Liver (tissue), 9 donors: ENCODE measurements around the gene KIF6. TPM values are rescaled to one million over a fixed set of nuclear protein-coding genes. Genes with fewer than 3 reads are reported as not detected.

Source experiments
- DNase-seq: peaks from one replicate; pipeline ENCODE4 v3.0.0-alpha.2; 2017; ENCODE audit warnings: low spot score
- H3K27ac ChIP-seq, 2 donors: one replicate each; pipeline ENCODE4 v1.7.0; 2013; ENCODE audit warnings: inconsistent platforms in 2 of 2, low read length in 2 of 2, control low read depth in 1 of 2, low read depth in 1 of 2, mild to moderate bottlenecking in 1 of 2
- H3K27me3 ChIP-seq, 4 donors: one replicate each; pipeline versions ENCODE4 v1.6.1 to v1.7.0; 2013; ENCODE audit warnings: low read length in 3 of 4, inconsistent platforms in 1 of 4, mild to moderate bottlenecking in 1 of 4, moderate library complexity in 1 of 4; ENCODE audit not compliant: control insufficient read depth in 4 of 4, insufficient read depth in 4 of 4
- H3K36me3 ChIP-seq, 4 donors: one replicate each; pipeline versions ENCODE4 v1.6.1 to v1.7.0; 2013; ENCODE audit warnings: low read length in 3 of 4, mild to moderate bottlenecking in 3 of 4, low read depth in 1 of 4, moderate library complexity in 1 of 4; ENCODE audit not compliant: control insufficient read depth in 4 of 4, insufficient read depth in 3 of 4
- H3K4me1 ChIP-seq, 4 donors: one replicate each; pipeline versions ENCODE4 v1.6.1 to v1.7.0; 2013; ENCODE audit warnings: low read length in 3 of 4, mild to moderate bottlenecking in 3 of 4, moderate library complexity in 1 of 4; ENCODE audit not compliant: control insufficient read depth in 4 of 4, insufficient read depth in 4 of 4
- H3K4me3 ChIP-seq, 3 donors: one replicate each; pipeline versions ENCODE4 v1.6.1 to v1.7.0; 2013; ENCODE audit warnings: low read length in 3 of 3, control low read depth in 1 of 3, low read depth in 1 of 3, mild to moderate bottlenecking in 1 of 3
- H3K9ac ChIP-seq, 2 donors: one replicate each; pipeline ENCODE4 v1.7.0; 2013; ENCODE audit warnings: low read length in 2 of 2, mild to moderate bottlenecking in 2 of 2, moderate library complexity in 2 of 2, control low read depth in 1 of 2, low read depth in 1 of 2
- H3K9me3 ChIP-seq, 4 donors: one replicate each; pipeline versions ENCODE4 v1.6.1 to v1.7.0; 2013; ENCODE audit warnings: low read length in 3 of 4; ENCODE audit not compliant: control insufficient read depth in 4 of 4
- EGR1 ChIP-seq, 2 donors: IDR thresholded peaks; 2 replicates each; pipeline ENCODE4 v1.6.1; 2016 to 2018; ENCODE audit warnings: antibody characterized with exemption in 2 of 2, low read depth in 2 of 2
- FOXA1 ChIP-seq: IDR thresholded peaks from 2 replicates; pipeline ENCODE4 v1.6.1; 2016; ENCODE audit warnings: antibody characterized with exemption
- FOXA2 ChIP-seq: IDR thresholded peaks from 2 replicates; pipeline ENCODE4 v1.6.1; 2016; ENCODE audit warnings: antibody characterized with exemption
- GABPA ChIP-seq, 2 donors: IDR thresholded peaks in 1 of 2; conservative IDR thresholded peaks in 1 of 2; 2 replicates each; pipeline ENCODE4 v1.6.1; 2016; ENCODE audit warnings: antibody characterized with exemption in 2 of 2, mild to moderate bottlenecking in 1 of 2, moderate library complexity in 1 of 2
- HNF4A ChIP-seq, 2 donors: conservative IDR thresholded peaks; 2 replicates each; pipeline ENCODE4 v1.6.1; 2016; ENCODE audit warnings: antibody characterized with exemption in 2 of 2, mild to moderate bottlenecking in 2 of 2
- JUND ChIP-seq, 2 donors: IDR thresholded peaks; 2 replicates each; pipeline ENCODE4 v1.6.1; 2016; ENCODE audit warnings: antibody characterized with exemption in 2 of 2
- NR2F2 ChIP-seq: IDR thresholded peaks from 2 replicates; pipeline ENCODE4 v1.6.1; 2016; ENCODE audit warnings: antibody characterized with exemption
- RAD21 ChIP-seq, 2 donors: IDR thresholded peaks; 2 replicates each; pipeline ENCODE4 v1.6.1; 2016; ENCODE audit warnings: antibody characterized with exemption in 2 of 2, mild to moderate bottlenecking in 2 of 2
- RXRA ChIP-seq, 2 donors: IDR thresholded peaks; 2 replicates each; pipeline ENCODE4 v1.6.1; 2017 to 2018; ENCODE audit warnings: antibody characterized with exemption in 2 of 2, mild to moderate bottlenecking in 1 of 2
- SP1 ChIP-seq: IDR thresholded peaks from 2 replicates; pipeline ENCODE4 v1.6.1; 2018; ENCODE audit warnings: antibody characterized with exemption, mild to moderate bottlenecking
- TAF1 ChIP-seq: conservative IDR thresholded peaks from 2 replicates; pipeline ENCODE4 v1.6.1; 2016; ENCODE audit warnings: antibody characterized with exemption, mild to moderate bottlenecking
- YY1 ChIP-seq: IDR thresholded peaks from 2 replicates; pipeline ENCODE4 v1.6.1; 2016; ENCODE audit warnings: antibody characterized with exemption, mild to moderate bottlenecking
- WGBS: extraction: QIAGEN DNeasy Blood & Tissue Kit; methylation state at CpG from one replicate; pipeline ENCODE4 v1.1.7; 2013; 5-methylcytosine and 5-hydroxymethylcytosine counted together
- polyA plus RNA-seq, 2 donors: library from polyadenylated mRNA; stranded (reverse) in 1 of 2; unstranded in 1 of 2; fragments of 200-250 nt in 1 of 2; fragments of >200 nt in 1 of 2; fragmentation: Nextera tagmentation in 1 of 2; extraction: Ambion mirVana in 1 of 2; gene quantifications; one replicate each; pipeline versions ENCODE4 v1.2.1 to v1.2.3, GENCODE V29; 2013 to 2015
- total RNA-seq, 2 donors: library from RNA; depleted of rRNA; stranded (reverse); fragments of >200 nt; gene quantifications; one replicate each; pipeline ENCODE4 v1.2.3, GENCODE V29; 2014
- TF ChIP-seq, protein P1 (sequence below): IDR thresholded peaks from 2 replicates; pipeline ENCODE4 v1.6.1; 2016; ENCODE audit warnings: antibody characterized with exemption
- TF ChIP-seq, protein P2 (sequence below): IDR thresholded peaks from 2 replicates; pipeline ENCODE4 v1.6.1; 2016; ENCODE audit warnings: antibody characterized with exemption, mild to moderate bottlenecking
- TF ChIP-seq, protein P3 (sequence below): fragments of 150-350 bp; IDR thresholded peaks from 2 replicates; pipeline ENCODE4 v1.5.1; 2017; ENCODE audit warnings: improper control_type of control experiment, low read depth, low read length; ENCODE audit not compliant: missing input control
- TF ChIP-seq, protein P4 (sequence below): IDR thresholded peaks from 2 replicates; pipeline ENCODE4 v1.6.1; 2016; ENCODE audit warnings: antibody characterized with exemption
- donor health status: healthy.
- donor health status: healthy.
- donor health status: healthy.
- donor health status: healthy.
- donor health status: healthy.

Gene KIF6
- total and polyA plus RNA-seq, 4 donors: 0.17 to 7.5 (median 0.29) TPM

DNA sequence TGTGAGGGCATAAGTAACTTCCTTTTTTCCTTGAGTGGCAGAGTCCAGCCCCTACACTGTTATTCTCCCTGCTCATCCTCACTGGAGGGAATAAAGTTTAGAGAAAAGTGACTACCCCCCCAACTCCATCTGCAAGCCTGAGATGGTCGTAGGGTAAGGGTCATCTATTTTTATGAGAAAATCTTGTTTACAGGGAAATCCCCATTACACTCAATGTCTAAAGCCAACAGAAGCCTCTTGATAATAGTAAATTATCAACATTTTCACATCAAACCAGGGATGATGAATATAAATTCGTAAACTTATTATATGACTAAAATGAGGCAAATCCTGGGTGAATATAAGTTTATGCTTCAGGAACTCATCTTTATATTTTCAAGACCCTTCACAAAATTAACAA is 228.8 kb downstream of the KIF6 start:
- H3K27me3 ChIP-seq: no peaks in the 10 kb centered on the region
- no peak overlapping the region for H3K27ac ChIP-seq
- no peak for TF ChIP-seq NR2F2
- TF ChIP-seq YY1: no peak
- TF ChIP-seq, protein P1, sequence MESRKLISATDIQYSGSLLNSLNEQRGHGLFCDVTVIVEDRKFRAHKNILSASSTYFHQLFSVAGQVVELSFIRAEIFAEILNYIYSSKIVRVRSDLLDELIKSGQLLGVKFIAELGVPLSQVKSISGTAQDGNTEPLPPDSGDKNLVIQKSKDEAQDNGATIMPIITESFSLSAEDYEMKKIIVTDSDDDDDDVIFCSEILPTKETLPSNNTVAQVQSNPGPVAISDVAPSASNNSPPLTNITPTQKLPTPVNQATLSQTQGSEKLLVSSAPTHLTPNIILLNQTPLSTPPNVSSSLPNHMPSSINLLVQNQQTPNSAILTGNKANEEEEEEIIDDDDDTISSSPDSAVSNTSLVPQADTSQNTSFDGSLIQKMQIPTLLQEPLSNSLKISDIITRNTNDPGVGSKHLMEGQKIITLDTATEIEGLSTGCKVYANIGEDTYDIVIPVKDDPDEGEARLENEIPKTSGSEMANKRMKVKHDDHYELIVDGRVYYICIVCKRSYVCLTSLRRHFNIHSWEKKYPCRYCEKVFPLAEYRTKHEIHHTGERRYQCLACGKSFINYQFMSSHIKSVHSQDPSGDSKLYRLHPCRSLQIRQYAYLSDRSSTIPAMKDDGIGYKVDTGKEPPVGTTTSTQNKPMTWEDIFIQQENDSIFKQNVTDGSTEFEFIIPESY: no peak
- TF ChIP-seq JUND (IDR thresholded peaks at IDR 0.05): no peak
- TF ChIP-seq, protein P2, sequence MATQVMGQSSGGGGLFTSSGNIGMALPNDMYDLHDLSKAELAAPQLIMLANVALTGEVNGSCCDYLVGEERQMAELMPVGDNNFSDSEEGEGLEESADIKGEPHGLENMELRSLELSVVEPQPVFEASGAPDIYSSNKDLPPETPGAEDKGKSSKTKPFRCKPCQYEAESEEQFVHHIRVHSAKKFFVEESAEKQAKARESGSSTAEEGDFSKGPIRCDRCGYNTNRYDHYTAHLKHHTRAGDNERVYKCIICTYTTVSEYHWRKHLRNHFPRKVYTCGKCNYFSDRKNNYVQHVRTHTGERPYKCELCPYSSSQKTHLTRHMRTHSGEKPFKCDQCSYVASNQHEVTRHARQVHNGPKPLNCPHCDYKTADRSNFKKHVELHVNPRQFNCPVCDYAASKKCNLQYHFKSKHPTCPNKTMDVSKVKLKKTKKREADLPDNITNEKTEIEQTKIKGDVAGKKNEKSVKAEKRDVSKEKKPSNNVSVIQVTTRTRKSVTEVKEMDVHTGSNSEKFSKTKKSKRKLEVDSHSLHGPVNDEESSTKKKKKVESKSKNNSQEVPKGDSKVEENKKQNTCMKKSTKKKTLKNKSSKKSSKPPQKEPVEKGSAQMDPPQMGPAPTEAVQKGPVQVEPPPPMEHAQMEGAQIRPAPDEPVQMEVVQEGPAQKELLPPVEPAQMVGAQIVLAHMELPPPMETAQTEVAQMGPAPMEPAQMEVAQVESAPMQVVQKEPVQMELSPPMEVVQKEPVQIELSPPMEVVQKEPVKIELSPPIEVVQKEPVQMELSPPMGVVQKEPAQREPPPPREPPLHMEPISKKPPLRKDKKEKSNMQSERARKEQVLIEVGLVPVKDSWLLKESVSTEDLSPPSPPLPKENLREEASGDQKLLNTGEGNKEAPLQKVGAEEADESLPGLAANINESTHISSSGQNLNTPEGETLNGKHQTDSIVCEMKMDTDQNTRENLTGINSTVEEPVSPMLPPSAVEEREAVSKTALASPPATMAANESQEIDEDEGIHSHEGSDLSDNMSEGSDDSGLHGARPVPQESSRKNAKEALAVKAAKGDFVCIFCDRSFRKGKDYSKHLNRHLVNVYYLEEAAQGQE: no peak
- TF ChIP-seq FOXA2: no peak
- TF ChIP-seq TAF1: no peak
- no peak for TF ChIP-seq GABPA (IDR thresholded peaks at IDR 0.05 in 1 of 2, conservative IDR thresholded peaks at IDR 0.05 in 1 of 2)
- TF ChIP-seq FOXA1: no peak
- no peak overlapping the region for H3K4me3 ChIP-seq
- DNase-seq: no peak
- H3K9me3 ChIP-seq: peaks cover 0 to 1% (median 0%) of the 10 kb centered on the region in 4 donors
- WGBS: 78% methylated on average over 2 of the region's 2 CpGs
- no peaks in the 10 kb centered on the region for H3K36me3 ChIP-seq
- no peak overlapping the region for H3K9ac ChIP-seq
- H3K4me1 ChIP-seq: peaks cover 0 to 6% (median 0%) of the 10 kb centered on the region in 4 donors

DNA sequence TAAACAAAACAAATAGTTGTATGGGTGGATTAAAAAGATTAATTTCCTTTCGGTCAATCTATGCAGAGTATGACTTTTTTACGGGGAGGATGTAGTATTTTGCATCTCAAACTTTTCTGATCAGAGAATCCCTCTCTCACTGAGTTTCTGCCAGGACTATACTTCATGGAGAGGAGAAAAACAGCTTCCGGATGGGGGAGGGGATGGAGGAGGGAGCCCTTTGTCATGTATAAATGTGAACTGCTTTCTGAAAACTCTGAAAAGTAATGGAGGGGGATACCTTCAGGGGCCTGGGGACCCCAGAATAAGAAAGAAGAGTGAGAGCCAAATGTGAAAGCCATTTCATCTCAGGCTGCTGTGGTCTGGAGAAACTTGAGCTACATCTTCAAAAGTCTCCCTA is 229.6 kb downstream of the KIF6 start:
- DNase-seq: no peak
- no peaks in the 10 kb centered on the region for H3K9me3 ChIP-seq
- peaks cover 0 to 6% (median 0%) of the 10 kb centered on the region in 4 donors for H3K4me1 ChIP-seq
- WGBS: 85% methylated on average over 3 of the region's 3 CpGs
- no peaks in the 10 kb centered on the region for H3K36me3 ChIP-seq
- no peak overlapping the region for H3K9ac ChIP-seq
- H3K27me3 ChIP-seq: no peaks in the 10 kb centered on the region
- TF ChIP-seq NR2F2: no peak
- TF ChIP-seq GABPA (IDR thresholded peaks at IDR 0.05 in 1 of 2, conservative IDR thresholded peaks at IDR 0.05 in 1 of 2): no peak
- TF ChIP-seq, protein P1: no peak
- TF ChIP-seq FOXA1: no peak
- TF ChIP-seq HNF4A (conservative IDR thresholded peaks at IDR 0.05): no peak
- no peak for TF ChIP-seq RXRA (IDR thresholded peaks at IDR 0.05)
- TF ChIP-seq RAD21 (IDR thresholded peaks at IDR 0.05): no peak
- no peak for TF ChIP-seq YY1
- no peak for TF ChIP-seq SP1
- TF ChIP-seq EGR1 (IDR thresholded peaks at IDR 0.05; ENCODE audit: low read depth in 2 of 2): no peak
- TF ChIP-seq, protein P3, sequence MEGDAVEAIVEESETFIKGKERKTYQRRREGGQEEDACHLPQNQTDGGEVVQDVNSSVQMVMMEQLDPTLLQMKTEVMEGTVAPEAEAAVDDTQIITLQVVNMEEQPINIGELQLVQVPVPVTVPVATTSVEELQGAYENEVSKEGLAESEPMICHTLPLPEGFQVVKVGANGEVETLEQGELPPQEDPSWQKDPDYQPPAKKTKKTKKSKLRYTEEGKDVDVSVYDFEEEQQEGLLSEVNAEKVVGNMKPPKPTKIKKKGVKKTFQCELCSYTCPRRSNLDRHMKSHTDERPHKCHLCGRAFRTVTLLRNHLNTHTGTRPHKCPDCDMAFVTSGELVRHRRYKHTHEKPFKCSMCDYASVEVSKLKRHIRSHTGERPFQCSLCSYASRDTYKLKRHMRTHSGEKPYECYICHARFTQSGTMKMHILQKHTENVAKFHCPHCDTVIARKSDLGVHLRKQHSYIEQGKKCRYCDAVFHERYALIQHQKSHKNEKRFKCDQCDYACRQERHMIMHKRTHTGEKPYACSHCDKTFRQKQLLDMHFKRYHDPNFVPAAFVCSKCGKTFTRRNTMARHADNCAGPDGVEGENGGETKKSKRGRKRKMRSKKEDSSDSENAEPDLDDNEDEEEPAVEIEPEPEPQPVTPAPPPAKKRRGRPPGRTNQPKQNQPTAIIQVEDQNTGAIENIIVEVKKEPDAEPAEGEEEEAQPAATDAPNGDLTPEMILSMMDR: no peak
- TF ChIP-seq, protein P4, sequence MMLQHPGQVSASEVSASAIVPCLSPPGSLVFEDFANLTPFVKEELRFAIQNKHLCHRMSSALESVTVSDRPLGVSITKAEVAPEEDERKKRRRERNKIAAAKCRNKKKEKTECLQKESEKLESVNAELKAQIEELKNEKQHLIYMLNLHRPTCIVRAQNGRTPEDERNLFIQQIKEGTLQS: no peak
- TF ChIP-seq, protein P2: no peak
- no peak overlapping the region for H3K27ac ChIP-seq
- H3K4me3 ChIP-seq: no peak overlapping the region
